Inferior parietal cortex (tissue), 1 donor: ENCODE results near the gene ADCY2.
A peak's percentile ranks its signal among the peaks of the same experiment; 100 is the strongest.

Source experiments
- DNase-seq: peaks from one replicate; pipeline ENCODE4 v3.0.0-alpha.2; 2016; ENCODE audit errors: extremely low spot score

The ADCY2 gene

DNA sequence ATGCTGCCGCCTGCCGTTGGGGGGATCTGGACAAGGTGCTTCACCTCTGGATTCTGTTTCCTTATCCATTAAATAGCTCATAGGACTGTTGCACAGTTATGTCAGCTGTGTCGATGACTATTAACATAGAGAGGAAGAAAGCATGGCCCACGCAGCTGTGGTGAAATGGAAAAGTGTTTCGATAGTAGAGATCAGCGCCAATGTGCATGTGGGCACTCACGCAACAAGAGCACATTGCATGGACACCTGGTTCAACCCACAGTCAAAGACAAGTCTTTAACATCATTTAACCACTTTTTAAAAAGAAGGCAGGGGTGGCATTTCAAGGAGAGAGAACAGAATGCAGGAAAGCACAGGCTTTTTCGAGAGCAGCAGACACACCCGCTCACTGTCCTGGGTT is 107.6 kb downstream of the ADCY2 start:
- DNase-seq = no peak

DNA sequence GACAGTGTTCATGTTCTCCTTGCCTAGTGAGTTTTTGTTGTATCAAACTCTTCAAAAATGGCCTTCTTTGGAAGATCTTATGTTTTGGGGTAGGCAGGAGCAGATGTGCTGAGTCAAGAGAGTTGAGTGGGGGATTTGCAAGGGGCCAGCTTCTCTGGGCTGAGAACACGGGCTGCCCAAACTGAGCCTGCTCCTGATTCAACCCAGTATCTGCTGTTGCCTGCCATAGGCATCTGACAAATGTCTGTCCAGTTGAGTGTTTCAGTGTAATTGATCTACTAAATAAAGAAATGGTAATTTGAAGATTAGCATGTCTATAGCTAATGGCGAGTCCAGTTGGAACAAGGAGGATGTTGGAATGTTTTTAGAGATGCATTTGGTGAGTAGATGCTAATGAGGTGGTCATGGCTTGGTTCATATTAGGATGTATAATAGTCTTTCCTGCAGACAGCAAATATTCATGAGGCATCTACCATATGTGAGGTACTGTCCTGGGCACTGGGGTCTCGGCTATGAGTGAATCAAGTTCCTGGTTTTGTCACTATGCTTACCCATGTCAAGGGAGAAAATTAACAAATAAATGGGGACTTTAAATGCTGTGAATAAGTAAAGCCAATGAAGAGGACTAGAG is 119.5 kb downstream of the ADCY2 start:
- DNase-seq = no peak

DNA sequence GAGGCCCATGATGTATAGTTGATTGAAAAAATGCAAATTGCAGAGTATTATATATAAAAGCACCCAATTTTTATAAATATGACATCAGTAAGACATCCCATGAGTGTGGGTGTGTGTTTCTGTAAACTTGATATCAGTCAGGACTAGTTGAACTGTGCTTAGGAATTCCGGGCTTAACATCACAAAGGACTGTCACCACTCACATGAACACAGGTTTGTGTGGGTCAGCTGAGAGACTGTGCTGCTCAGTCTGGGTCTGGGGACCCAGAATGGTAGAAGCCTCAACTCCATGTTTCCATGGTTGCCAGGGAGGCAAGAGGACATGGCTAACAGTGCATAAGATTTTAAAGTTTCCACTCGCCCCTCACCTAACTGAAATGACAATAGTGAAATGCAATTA is 120.3 kb downstream of the ADCY2 start:
- no peak for DNase-seq

DNA sequence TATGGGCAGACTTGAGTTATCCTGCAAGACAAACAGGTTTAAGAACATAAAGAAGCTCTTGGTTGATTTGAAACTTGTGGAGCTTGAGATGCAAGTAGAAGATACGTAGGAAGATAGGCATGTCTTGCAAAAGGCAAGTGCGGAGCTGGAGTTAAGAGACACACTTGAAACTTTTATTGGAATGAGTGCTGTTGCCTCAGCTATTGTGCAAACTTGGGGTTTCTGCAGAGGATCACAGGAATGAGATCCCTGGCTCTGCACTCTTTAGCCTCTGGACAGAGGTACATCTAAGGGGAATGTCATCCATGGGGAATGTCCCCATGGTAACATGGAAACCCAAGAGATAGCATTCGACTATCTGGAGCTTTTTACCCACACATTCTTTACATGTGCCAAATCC is 121.1 kb downstream of the ADCY2 start:
- no peak for DNase-seq

DNA sequence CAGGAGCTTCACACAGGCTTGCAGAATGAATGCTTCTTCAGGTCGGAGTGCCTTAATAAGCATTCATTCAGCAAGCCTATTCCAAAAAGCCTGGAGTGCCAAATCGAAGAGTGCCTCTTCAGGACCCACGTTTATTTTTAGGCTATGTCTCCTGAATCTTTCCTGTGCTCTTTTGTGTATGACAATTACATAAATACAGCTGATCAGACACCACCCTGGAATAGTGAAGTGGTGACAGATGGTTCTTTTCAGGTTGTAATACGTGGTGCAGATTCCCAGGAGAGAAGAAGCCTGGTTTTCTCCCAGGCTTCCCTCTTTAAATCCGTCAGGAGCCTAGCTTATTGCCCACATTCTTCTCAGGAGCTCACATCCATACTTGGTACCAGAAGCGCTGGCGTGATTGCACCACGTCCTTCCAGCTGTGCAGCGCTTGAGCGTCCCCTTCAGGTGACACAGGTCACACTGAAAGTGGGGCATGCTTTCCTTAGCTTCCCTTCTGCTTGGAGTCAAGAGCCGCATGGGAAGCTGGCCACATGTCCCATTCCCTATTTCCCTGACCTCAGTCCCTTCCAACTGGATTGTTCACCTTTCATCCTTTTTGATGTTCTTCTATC is 123.1 kb downstream of the ADCY2 start:
- DNase-seq = no peak

DNA sequence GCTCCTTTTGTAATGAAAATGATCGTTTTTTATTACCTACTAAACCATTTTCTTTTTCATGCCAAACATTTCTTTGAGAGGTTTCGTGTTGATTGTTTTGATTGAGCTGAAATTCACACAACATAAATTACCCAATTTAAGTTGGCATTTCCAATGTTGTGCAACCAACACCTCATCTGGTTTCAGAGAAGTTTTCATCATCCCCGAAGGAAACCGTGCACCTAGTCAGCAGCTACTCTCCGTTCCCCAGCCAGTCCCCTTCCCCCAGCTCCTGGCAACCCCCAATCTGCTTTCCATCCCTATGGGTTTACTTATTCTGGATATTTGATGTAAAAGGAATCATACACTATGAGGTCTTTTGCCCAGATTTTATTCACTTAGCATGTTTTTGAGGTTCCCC is 123.6 kb downstream of the ADCY2 start:
- DNase-seq = no peak

DNA sequence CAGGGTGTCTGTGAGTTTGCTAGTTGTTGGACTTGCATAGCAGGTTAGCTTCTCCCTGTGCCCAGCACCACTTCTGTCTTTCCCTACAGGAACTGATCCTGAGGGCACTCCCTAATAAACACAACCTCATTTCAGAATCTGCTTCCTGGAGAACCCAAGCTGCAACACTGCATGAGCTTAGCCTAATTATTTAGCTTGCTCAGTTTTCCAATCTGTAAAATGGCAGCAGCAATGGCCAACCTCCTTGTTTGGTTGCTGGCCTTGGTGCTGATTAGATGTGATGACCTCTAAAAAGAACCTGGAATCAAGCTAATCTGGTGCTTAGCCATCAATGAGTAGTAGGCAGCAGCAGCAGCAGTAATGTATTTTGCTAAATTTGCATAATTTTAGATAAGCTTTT is 133.9 kb downstream of the ADCY2 start:
- DNase-seq = no peak

DNA sequence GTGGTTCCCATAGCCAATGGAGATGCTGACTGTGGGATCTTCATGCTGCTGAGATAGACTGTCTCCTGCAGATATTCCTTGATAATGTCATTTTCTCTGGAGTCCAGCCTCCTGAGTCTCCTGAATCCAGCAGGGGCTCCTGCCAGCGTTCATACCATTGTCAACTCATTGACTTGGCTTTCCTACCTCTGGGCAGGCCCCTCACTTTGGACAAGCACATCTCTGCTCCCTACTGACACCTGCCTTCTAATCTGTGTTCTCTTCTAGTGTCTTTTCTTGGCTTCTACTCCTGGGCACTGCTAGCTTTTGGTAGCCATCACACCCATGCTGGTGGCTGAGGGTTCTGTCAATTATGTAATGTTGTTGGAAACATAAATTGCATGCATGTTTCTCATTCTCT is 138.0 kb downstream of the ADCY2 start:
- DNase-seq = no peak

DNA sequence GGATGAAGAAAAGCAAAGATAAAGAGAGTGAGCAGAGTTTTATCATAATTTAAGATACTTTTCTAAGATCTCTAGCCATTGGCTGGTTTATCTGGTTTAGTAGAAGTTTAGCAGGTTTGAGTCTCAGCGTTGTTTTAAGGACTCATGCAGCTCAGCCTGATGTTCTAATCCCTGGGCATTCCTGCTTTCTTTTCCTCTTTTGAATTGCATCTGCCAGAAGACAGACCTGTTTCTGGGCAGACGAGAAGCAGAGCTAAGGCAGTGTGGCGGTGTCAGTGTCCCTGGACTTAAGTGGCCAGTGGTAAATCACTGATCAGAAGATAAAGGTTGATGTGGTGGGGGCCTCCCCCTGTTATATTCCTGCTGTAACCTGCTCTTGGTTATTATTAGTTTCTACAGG is 138.6 kb downstream of the ADCY2 start:
- DNase-seq = no peak

DNA sequence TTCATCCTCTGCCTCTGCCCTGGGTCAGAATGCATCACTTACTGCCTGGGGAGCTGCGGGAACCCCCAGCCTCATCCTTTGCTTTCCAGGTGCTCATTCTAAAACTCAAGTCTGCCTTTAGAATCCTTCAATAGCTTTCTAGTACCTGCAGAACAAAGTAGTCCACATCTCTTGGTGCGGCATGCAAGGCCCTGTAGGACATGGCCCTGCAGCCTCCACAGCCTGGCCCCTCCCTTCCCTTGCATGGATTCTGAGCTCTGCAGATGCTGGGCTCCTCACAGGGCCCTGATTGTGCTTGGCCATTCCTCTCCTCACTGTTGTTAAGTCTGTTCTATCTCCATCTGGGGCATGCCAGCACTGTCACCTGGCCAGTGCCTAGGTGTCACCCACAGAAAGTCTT is 141.6 kb downstream of the ADCY2 start:
- no peak for DNase-seq

DNA sequence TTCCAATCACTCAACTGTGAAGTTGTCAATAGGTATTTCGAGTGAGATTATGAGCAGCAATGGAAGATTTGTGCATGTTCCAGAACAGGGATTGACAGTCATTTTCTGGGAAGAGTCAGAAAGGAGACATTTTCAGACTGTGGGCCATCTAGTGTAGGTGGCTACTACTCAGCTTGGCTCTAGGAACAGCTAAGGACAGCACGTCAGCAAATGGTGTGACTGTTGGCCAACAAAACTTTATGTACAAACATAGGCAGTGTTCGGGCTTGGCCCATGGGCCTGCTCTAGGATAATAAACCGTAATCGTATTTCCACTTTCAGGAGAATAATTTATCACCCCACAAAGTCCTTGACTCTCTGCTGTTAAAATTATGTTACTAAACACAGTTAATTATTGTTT is 143.6 kb downstream of the ADCY2 start:
- DNase-seq = no peak

DNA sequence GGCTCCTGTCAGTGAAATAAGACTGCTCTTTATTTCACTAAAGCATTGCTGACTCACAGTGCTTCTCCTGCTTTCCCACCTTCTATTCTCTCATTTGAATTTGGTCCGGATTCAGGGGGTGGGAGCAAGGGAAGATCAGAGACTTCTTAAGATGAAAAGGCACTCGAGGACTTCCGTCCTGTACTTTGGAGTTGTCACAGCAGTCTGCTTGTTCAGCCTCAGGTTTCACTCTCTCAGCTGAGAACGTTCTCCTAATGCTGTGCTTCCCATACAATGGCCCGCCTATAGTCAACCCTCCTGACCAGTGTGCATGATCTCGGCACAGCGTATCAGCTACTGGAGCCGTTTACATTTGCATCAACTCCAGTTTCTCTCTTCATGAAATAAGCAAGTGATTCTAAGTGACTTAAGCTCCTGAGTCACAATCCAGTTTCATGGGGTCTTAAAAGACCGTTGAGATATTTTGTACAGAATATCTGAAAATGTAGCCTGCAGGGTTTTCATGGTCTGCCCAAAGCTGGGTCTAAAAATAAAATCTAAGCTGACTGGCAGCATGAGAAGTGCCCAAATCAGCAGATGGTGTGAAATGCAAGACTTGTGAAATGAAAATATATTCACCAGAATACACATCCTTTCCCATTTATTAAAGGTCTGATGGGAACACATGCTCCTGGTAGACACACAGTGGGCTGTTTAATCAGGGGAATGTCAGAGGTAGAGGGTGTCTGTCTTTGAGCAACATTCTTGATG is 145.0 kb downstream of the ADCY2 start:
- DNase-seq = no peak

DNA sequence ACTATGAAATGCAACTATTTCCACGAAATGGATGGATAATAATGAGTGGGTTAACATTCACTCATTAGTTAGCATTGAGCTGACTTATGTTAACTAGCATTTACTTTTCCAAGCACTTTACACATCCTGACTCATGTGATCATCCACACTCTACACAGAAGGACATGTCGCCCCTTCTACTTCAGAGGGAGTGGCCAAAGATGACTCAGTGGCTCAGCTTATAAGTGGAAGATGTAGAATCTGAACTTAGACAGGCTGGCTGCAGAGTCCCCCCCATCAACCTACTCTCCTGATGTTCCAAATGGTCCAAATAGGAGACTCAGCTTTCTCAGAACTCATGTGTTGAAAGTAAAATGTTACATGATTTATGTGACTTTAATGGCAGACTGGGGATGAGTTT is 146.0 kb downstream of the ADCY2 start:
- no peak for DNase-seq

DNA sequence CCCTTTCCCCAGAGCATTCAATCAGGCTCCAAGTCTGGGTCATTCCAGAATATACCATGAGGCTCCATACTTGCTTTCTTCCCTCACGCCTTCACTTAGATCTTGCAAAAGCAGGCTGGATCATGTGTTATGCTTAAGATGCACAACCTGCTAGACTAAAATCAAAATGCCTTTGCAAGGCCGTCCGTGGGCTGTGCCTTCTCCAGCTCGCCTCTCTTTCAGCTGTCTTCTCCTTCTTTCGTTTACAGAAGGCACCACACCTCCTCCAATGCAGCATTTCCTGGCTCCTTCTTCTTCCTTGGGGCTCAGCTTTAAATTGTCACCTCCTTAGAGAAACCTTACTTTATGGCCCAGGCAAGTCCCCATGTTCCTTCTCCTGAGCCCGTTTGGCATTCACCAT is 150.6 kb downstream of the ADCY2 start:
- no peak for DNase-seq

DNA sequence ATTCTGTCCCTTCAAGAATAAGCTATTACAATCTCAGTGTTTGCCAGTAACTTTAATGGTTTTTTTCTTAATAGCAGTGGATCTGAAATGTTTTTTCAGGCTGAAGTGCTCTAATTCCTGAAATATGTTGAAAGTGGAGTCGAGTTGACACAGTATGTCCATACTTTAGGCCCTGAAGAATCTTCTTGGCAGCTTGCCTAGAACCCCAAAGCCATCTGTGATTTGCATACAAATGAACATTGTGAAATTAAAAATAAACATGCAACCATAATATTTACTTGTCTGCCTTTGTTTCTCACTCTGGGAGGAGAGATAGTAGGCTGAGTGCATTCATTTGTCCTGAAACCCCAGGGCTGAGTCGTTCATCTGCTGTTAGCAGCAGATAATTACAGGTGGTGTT is 152.7 kb downstream of the ADCY2 start:
- DNase-seq = peak; percentile 52

DNA sequence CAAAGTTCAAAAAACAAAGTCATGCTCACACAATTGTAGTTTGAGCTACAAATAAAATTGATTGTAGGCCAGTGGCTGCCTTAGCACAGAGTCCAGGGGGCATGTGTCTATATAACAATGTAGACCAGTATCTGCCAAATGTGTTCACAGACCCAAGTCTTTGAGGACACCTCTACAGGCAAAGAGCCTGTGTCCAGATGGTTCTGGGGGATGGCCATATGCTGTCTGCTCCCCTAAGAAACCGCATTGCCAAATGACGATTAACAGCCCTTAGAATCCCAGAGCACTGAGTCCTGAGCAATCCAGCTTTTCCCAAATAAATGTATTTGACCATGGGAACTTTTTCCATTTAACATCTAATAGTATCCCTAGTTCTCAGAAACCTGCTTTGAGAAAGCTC is 169.6 kb downstream of the ADCY2 start:
- DNase-seq = no peak

DNA sequence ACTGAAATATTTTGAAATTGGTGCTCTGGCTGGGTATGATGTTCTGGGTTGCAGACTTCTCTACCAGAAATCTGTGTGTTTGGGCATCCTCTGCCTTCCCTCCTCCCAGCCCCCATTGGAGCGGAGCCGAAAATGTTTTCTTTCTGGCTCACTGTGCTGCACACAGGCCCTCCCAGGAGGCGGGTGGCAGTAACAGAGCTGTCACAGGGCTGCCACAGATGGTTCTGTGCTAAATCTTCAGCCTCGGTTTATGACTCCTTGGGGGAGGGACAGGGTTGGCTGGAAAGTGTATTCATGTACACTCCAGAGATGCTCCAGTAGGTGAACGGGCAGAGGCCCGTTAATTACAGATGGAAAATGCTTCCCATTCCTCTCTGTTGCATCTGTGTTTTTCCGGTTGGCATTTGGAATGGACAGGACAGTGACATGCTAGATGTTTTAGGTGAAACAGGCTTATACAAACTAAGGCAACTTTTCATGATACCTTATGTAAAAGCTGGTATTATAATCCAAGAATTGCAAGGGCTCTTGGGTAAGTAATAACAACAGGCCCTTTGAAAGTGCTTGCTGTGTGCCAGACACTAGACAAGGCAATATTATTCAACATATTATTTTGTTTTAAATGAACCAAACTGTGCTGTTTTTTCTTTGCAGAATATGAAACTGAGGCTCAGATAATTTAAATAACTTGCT is 180.2 kb downstream of the ADCY2 start:
- peak; percentile 60 for DNase-seq

DNA sequence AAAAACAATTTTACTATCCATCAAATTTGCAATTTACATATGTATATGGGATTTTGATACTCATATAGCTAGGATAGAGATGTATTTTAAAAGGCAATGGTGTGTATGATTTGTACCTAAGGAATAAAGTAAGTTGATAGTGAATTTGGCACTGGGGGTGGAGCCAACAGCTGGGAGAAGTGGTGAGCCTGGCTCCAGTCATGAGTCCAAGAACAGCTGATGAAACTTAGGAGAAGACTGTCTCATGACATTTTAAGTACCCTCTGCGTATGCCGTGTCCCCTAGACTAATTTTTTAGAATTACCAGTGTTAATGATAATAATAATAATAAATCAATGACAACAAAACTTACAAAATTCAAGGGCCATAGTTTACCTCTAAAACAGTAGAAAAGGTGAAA is 181.4 kb downstream of the ADCY2 start:
- DNase-seq = no peak

DNA sequence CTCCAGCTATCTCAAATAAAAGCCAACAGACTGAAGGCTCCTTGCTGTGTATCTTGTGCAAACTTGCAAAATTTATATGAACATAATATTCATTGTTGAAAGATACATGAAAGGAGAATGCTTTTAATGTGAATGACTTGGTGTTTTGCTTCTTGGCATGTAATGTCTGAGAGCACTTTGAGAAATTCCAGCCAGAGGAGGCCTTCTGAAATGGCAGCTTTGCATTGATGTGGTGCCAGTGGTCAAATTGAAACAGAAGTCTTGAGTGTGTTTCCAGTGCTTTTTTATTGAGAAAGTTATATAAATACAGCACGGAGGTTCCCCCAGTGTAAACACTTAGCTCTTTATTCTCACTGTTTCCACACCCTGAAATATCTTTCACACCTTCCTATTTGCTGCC is 182.1 kb downstream of the ADCY2 start:
- DNase-seq = no peak

DNA sequence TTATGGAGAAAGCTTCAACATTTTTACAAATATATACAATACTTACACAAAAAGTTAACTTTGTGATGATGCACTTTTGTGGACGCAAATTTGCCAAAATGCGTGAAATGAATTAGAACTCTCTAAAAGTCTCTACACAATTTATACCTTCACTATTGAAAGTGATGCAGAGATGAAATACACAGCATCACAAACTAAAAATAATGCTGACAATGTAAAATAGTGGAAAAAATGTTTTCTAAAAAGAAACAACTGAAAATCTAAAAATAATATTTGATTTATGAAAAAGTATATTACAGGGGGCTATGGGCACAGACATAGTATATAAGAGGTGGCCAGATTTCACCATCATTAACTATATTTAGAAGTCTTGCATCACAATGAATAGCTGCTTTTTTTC is 188.8 kb downstream of the ADCY2 start:
- DNase-seq = no peak

DNA sequence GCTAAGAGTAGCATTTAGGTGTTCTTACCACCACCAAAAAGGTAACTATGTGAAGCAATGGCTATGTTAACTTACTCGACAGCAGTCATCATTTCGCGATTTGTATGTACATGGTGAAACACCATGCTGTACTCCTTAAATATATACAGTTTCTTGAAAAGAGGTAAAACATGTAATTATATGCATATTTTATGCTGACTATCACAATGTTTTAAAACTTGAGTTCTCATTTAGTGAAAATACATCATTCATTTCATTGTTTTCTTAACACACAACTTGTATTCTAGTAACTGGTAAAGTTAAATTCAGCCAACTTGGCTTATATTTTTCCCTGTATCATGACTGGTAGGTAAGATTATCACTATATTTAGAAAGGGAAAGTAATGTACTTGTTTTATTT is 189.9 kb downstream of the ADCY2 start:
- no peak for DNase-seq

DNA sequence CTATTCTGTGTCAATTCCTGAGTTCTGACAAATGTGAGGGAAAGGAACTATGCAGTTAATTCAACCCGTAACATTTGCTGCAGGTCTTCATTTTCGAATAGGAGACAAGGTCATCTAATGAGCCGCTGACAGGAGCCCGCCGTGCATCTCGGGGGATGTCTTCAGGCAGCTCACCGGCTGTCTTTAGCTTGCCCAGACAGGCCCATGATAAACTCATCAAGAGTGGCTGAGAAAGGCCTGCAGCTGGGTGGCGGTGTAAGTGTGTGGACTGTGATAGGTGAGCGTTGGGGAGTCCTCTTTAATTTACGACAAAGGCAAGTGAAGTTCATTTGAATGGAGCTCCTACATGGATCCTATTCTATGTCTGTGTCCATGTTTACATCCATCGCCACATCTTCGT is 190.5 kb downstream of the ADCY2 start:
- DNase-seq = no peak

DNA sequence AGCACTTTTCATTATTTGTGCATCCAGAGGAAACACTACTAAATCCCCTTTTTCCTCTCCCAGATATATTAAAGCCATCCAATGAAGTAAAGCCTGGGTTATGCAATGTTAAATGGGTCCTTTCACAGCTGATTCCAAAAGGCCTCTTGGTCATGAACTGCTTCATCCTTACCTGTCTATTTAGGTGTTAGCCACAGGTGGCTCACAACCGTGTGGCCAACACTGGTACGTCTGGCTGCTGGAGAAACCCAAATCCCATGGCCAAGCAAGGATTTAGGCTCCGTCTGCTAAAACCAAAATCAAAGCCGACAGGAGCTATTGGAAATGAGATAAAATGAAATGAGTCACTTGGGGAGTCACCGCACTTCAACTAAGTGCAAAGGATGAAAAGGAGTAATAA is 193.9 kb downstream of the ADCY2 start:
- no peak for DNase-seq
